Esophagus squamous epithelium (tissue), 5 donors: ENCODE measurements around the gene PDILT. TPM values are rescaled to one million over a fixed set of nuclear protein-coding genes. Genes with fewer than 3 reads are reported as not detected.

Experiments used
- DNase-seq: peaks from one replicate; lab custom pipeline; 2025; lab: John Stamatoyannopoulos, UW
- H3K27ac ChIP-seq, 4 donors: fragments of 200-600 bp; sonication (generic); one replicate each; pipeline ENCODE4 v1.5.1; 2016 to 2019; ENCODE audit warnings: mild to moderate bottlenecking in 1 of 4
- H3K27me3 ChIP-seq, 4 donors: fragments of 200-600 bp; sonication (generic); 1 replicate in 3 of 4; 2 replicates in 1 of 4; pipeline versions ENCODE4 v1.5.1 to v1.6.0; 2017 to 2021; ENCODE audit warnings: antibody characterized with exemption in 1 of 4
- H3K36me3 ChIP-seq, 3 donors: fragments of 200-600 bp; sonication (generic); one replicate each; pipeline ENCODE4 v1.5.1; 2016 to 2019
- H3K4me1 ChIP-seq, 3 donors: fragments of 200-600 bp; sonication (generic); one replicate each; pipeline ENCODE4 v1.5.1; 2017 to 2019
- H3K4me3 ChIP-seq, 4 donors: fragments of 200-600 bp; sonication (generic); 1 replicate in 3 of 4; 2 replicates in 1 of 4; pipeline ENCODE4 v1.5.1; 2016 to 2019; ENCODE audit warnings: mild to moderate bottlenecking in 2 of 4, moderate library complexity in 1 of 4
- H3K9me3 ChIP-seq, 3 donors: fragments of 200-600 bp; sonication (generic); one replicate each; pipeline ENCODE4 v1.5.1; 2016 to 2019
- POLR2A ChIP-seq, 4 donors: fragments of 450-650 bp; IDR thresholded peaks; one replicate each; pipeline ENCODE4 v1.6.1; 2017; ENCODE audit warnings: antibody characterized with exemption in 4 of 4, mild to moderate bottlenecking in 4 of 4, moderate library complexity in 3 of 4
- WGBS, 2 donors: methylation state at CpG; one replicate each; pipeline ENCODE4 v1.1.5; 2018; 5-methylcytosine and 5-hydroxymethylcytosine counted together
- intact Hi-C: fragments of 100-400 bp; cut with DNase I; formaldehyde crosslinking; loops from one replicate; pipeline ENCODE4 v1.15.0; 2022
- total RNA-seq, 4 donors: library from RNA; depleted of rRNA; stranded (reverse); fragments of >200 nt; gene quantifications; one replicate each; pipeline ENCODE4 v1.1.0, GENCODE V29; 2016
- TF ChIP-seq, protein P1 (sequence below), 6 experiments: fragments of 450-650 bp in 4 of 6; fragments of 200-600 bp in 2 of 6; sonication (generic) in 2 of 6; IDR thresholded peaks; one replicate each; pipeline ENCODE4 v1.5.1; 2016 to 2019; ENCODE audit warnings: antibody characterized with exemption in 6 of 6, mild to moderate bottlenecking in 4 of 6, moderate library complexity in 4 of 6
- donor health status: DM: yes; HTN: yes; CAD: no.

PDILT gene
- total RNA-seq, 4 donors from 2014 or later = not detected

DNA sequence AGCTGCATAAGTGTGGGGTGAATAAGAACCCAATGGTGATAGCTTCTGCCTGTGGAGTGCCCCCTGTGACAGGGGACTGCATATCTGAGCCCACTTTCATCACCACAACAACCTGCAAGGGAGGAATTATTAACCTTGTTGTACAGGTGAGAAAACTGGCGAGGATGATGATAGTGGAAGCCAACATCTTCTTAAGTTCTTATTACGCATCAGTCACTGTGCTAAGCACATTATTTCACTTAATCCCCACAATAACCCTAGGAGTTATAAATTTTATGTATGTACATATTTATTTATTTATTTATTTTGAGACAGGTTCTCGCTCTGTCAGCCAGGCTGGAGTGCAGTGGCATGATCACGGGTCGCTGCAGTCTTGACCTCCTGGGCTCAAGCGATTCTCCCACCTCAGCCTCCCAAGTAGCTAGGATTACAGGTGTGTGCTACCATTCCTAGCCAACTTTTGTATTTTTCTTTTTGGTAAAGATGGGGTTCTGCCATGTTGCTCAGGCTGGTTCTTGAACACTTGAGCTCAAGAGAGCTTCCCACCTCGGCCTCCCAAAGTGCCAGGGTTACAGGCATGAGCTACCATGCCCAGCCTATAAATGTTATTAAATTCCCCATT is 7.6 kb downstream of the PDILT start:
- Histone ChIP-seq H3K4me3 (no peak overlapping the region), H3K4me1 (no peaks in the 10 kb centered on the region), H3K9me3 (no peaks in the 10 kb centered on the region), H3K27me3 (no peaks in the 10 kb centered on the region), H3K27ac (no peak overlapping the region), H3K36me3 (no peaks in the 10 kb centered on the region)
- intact Hi-C loops = no loop called here
- WGBS, 2 donors = 85 to 88% methylated on average over 7 of the region's 7 CpGs
- no peak for DNase-seq
- TF ChIP-seq, protein P1, sequence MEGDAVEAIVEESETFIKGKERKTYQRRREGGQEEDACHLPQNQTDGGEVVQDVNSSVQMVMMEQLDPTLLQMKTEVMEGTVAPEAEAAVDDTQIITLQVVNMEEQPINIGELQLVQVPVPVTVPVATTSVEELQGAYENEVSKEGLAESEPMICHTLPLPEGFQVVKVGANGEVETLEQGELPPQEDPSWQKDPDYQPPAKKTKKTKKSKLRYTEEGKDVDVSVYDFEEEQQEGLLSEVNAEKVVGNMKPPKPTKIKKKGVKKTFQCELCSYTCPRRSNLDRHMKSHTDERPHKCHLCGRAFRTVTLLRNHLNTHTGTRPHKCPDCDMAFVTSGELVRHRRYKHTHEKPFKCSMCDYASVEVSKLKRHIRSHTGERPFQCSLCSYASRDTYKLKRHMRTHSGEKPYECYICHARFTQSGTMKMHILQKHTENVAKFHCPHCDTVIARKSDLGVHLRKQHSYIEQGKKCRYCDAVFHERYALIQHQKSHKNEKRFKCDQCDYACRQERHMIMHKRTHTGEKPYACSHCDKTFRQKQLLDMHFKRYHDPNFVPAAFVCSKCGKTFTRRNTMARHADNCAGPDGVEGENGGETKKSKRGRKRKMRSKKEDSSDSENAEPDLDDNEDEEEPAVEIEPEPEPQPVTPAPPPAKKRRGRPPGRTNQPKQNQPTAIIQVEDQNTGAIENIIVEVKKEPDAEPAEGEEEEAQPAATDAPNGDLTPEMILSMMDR (IDR thresholded peaks at IDR 0.05) = no peak
- no peak for TF ChIP-seq POLR2A (IDR thresholded peaks at IDR 0.05)

DNA sequence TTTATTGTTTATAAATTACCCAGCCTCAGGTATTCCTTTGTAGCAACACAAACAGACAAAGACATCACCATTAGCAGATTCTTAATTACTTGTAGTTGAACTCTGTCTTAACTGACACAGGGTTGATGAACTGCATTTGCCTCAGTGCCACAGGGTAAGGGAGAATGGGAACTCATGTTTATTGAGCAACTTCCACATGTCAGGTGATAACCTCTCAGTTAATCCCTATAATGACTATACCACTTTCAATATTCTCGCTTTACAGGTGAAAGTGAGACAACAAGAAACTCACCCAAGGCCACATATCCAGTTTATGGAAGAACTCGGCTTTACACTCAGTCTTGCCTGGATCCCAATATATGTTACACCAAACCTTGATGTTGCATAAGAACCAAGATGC is 8.6 kb downstream of the PDILT start:
- Histone ChIP-seq H3K27ac (no peak overlapping the region), H3K4me3 (no peak overlapping the region), H3K36me3 (no peaks in the 10 kb centered on the region), H3K9me3 (no peaks in the 10 kb centered on the region), H3K27me3 (no peaks in the 10 kb centered on the region), H3K4me1 (no peaks in the 10 kb centered on the region)
- no peak for TF ChIP-seq POLR2A (IDR thresholded peaks at IDR 0.05)
- TF ChIP-seq, protein P1 (IDR thresholded peaks at IDR 0.05) = no peak
- WGBS, 2 donors = 63 to 70% methylated on average over 2 of the region's 2 CpGs
- no peak for DNase-seq
- intact Hi-C loops = no loop called here

DNA sequence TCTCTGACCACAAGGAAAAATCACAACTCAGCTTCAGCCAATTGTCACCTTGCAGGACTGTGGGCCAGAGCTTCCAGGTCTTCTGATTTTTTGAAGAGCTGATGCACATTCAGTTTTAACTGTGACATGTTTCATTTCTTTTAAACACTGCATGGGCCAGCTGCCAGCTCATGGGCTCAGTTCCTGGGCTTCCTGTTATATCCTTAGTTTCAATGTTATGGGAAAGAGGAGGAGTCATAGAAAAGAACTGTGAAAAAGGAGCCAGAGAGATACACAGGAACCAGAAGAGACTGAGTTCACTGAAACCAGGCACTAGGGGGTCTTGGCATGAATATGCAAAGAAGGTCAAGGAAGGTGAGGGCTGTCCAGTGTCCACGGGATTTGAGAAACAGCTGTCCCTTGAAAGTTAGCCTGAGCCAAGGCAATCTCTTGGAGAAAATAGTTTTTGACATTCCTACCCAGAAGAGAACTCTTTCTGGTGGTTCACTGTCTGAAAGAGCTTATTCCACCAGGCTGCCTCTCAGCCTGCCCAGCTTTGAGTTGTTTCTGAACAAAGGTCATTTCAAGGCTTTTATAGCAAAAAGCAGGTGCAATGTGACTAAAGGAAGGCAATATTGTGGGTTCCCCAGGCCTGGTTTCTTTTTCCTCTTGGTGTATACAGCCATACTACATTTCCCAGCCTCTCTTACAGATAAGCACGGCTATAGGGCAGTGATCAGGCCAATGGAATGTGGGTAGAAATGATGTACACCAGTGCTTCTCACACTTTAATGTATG is 10.5 kb downstream of the PDILT start:
- no peak for DNase-seq
- WGBS, 2 donors = 42 to 50% methylated on average over 2 of the region's 2 CpGs
- Histone ChIP-seq H3K9me3 (no peaks in the 10 kb centered on the region), H3K4me1 (no peaks in the 10 kb centered on the region), H3K36me3 (no peaks in the 10 kb centered on the region), H3K4me3 (no peak overlapping the region), H3K27me3 (no peaks in the 10 kb centered on the region), H3K27ac (peak overlapping the region in 1 of 4 donors; percentile 21)
- TF ChIP-seq POLR2A (IDR thresholded peaks at IDR 0.05) = no peak
- TF ChIP-seq, protein P1 (IDR thresholded peaks at IDR 0.05) = no peak
- intact Hi-C loops = no loop called here

DNA sequence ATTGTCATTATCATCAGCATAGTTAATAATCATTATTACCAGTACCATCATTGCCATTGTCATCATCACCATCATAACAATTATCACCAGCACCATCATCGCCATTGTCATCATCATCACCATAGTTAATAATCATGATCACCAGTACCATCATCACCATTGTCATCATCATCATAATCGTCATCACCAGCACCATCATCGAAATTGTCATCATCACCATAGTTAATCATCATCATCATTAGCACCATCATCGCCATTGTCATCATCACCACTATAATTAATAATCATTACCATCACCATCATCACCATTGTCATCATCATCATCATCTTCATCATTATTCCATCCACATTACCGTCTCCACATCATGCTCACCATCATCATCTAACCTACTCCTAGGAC is 13.5 kb downstream of the PDILT start:
- no peak for DNase-seq
- Histone ChIP-seq H3K36me3 (no peaks in the 10 kb centered on the region), H3K27me3 (peaks cover 0 to 14% (median 0%) of the 10 kb centered on the region in 4 donors), H3K4me3 (no peak overlapping the region), H3K9me3 (no peaks in the 10 kb centered on the region), H3K4me1 (peaks cover 0 to 5% (median 0%) of the 10 kb centered on the region in 3 donors), H3K27ac (no peak overlapping the region)
- intact Hi-C loops = no loop called here
- WGBS, 2 donors = 75 to 91% methylated on average over 5 of the region's 5 CpGs
- TF ChIP-seq, protein P1 (IDR thresholded peaks at IDR 0.05) = no peak
- TF ChIP-seq POLR2A (IDR thresholded peaks at IDR 0.05) = no peak

DNA sequence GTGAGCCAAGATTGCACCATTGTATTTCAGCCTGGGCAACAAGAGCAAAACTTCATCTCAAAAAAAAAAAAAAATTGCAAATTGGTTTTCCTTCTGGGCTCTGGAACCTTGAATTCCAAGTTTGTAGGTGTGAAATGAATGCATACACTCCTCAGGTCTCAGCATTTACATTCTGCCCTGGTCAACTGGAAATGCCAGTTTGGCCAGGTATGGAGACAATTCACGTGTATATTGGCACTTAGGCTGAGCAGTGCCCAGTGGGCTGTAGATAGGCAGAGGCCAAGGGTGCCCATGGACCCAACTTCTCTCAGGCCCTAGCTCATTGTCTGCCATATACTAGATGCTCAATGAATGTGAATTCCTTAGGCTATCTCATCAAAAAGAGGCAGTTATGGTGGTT is 15.7 kb downstream of the PDILT start:
- H3K4me3 ChIP-seq = no peak overlapping the region
- WGBS, 2 donors = 33 to 44% methylated on average over 1 of the region's 1 CpG
- intact Hi-C loops = loop anchor here (5.0 to 10.0 kb wide), 3 partner anchors 326 to 492 kb away; no protein-coding TSS in a partner anchor

More for the DNA sequence above, 15.7 kb downstream of the PDILT start:
- H3K36me3 ChIP-seq = no peaks in the 10 kb centered on the region
- H3K9me3 ChIP-seq = no peaks in the 10 kb centered on the region
- TF ChIP-seq POLR2A (IDR thresholded peaks at IDR 0.05) = no peak
- TF ChIP-seq, protein P1 (IDR thresholded peaks at IDR 0.05) = no peak
- H3K27ac ChIP-seq = no peak overlapping the region
- H3K4me1 ChIP-seq = peaks cover 0 to 10% (median 0%) of the 10 kb centered on the region in 3 donors
- no peak for DNase-seq
- H3K27me3 ChIP-seq = peaks cover 0 to 20% (median 0%) of the 10 kb centered on the region in 4 donors
